HEK293T (cell line): Measurements from ENCODE around the gene KIF9.

Experiments
- CTCF ChIA-PET: fragments of 350-600 bp; formaldehyde crosslinking; extraction: SDS; loops from one replicate; lab custom pipeline; 2021; ENCODE audit warnings: antibody characterized with exemption, inconsistent platforms; lab: Yijun Ruan, JAX
- POLR2A ChIA-PET: fragments of 350-600 bp; formaldehyde crosslinking; extraction: SDS; loops from one replicate; lab custom pipeline; 2020; ENCODE audit warnings: antibody characterized with exemption, inconsistent platforms; lab: Yijun Ruan, JAX
- DNase-seq: peaks from one replicate; pipeline ENCODE4 v3.0.0; 2012; ENCODE audit warnings: mixed read lengths; ENCODE audit errors: extremely low spot score
- ARNT ChIP-seq: fragments of 450-650 bp; IDR thresholded peaks from 2 replicates; pipeline ENCODE4 v1.6.1; 2017; ENCODE audit warnings: mild to moderate bottlenecking
- BHLHE40 ChIP-seq: fragments of 450-650 bp; IDR thresholded peaks from 2 replicates; pipeline ENCODE4 v1.6.1; 2016; ENCODE audit warnings: mild to moderate bottlenecking, moderate library complexity, borderline replicate concordance
- CTBP1 ChIP-seq: fragments of 450-650 bp; IDR thresholded peaks from 2 replicates; pipeline ENCODE4 v1.6.1; 2016; ENCODE audit warnings: borderline replicate concordance
- ELF4 ChIP-seq: fragments of 450-650 bp; IDR thresholded peaks from 2 replicates; pipeline ENCODE4 v1.6.1; 2017; ENCODE audit warnings: antibody characterized with exemption
- FOXA1 ChIP-seq: fragments of 450-650 bp; IDR thresholded peaks from 2 replicates; pipeline ENCODE4 v1.6.1; 2016; ENCODE audit warnings: mild to moderate bottlenecking
- FOXK2 ChIP-seq: fragments of 450-650 bp; IDR thresholded peaks from 2 replicates; pipeline ENCODE4 v1.6.1; 2016; ENCODE audit warnings: mild to moderate bottlenecking
- FOXM1 ChIP-seq: fragments of 450-650 bp; IDR thresholded peaks from 2 replicates; pipeline ENCODE4 v1.6.1; 2017; ENCODE audit warnings: mild to moderate bottlenecking, borderline replicate concordance
- HDGF ChIP-seq: fragments of 450-650 bp; IDR thresholded peaks from 2 replicates; pipeline ENCODE4 v1.6.1; 2017; ENCODE audit warnings: antibody characterized with exemption, borderline replicate concordance
- L3MBTL2 ChIP-seq: fragments of 450-650 bp; conservative IDR thresholded peaks from 2 replicates; pipeline ENCODE4 v1.6.1; 2016; ENCODE audit warnings: mild to moderate bottlenecking
- LEF1 ChIP-seq: fragments of 450-650 bp; IDR thresholded peaks from 2 replicates; pipeline ENCODE4 v1.6.1; 2017; ENCODE audit warnings: mild to moderate bottlenecking, borderline replicate concordance
- NFRKB ChIP-seq: fragments of 450-650 bp; IDR thresholded peaks from 2 replicates; pipeline ENCODE4 v1.6.1; 2016; ENCODE audit warnings: mild to moderate bottlenecking, moderate library complexity
- SP1 ChIP-seq: fragments of 450-650 bp; IDR thresholded peaks from 2 replicates; pipeline ENCODE4 v1.6.1; 2017
- SUZ12 ChIP-seq: fragments of 450-650 bp; IDR thresholded peaks from 2 replicates; pipeline ENCODE4 v1.6.1; 2016; ENCODE audit warnings: mild to moderate bottlenecking
- TARDBP ChIP-seq: fragments of 450-650 bp; IDR thresholded peaks from 2 replicates; pipeline ENCODE4 v1.6.1; 2016
- ZNF384 ChIP-seq: fragments of 450-650 bp; IDR thresholded peaks from 2 replicates; pipeline ENCODE4 v1.6.1; 2016
- TF ChIP-seq, protein P1 (sequence below): fragments of 450-650 bp; IDR thresholded peaks from 2 replicates; pipeline ENCODE4 v1.6.1; 2016

KIF9 gene

DNA sequence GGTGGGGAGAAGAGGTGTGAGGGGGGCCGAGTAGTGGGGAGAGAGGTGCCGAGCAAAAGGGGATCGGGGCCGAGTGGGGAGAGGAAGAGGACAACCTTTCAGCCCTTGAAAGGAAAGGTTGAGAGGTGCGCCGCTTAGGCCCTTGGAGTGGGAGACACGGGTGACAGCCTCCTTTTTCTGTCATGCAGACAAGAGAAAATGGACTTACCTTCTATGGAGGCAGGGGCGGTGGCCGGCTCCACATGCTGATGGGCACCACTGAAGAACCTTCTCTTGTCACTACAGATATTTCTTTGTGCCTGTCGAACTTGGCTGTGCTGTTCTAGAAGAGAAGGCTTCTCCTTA lies 566 bp upstream of the KIF9 start:
- ChIA-PET CTCF (no interaction called here), POLR2A (interaction anchor here (0.9 to 1.0 kb wide), 3 partner anchors 11 to 118 kb away, joined by 3 read pairs; no protein-coding TSS in a partner anchor)
- TF ChIP-seq SP1 (no peak), CTBP1 (no peak), TARDBP (no peak), ZNF384 (no peak), NFRKB (no peak), FOXA1 (no peak), FOXK2 (no peak), LEF1 (no peak), BHLHE40 (no peak), HDGF (no peak), ELF4 (no peak), FOXM1 (no peak), SUZ12 (no peak), ARNT (no peak)
- TF ChIP-seq, protein P1, sequence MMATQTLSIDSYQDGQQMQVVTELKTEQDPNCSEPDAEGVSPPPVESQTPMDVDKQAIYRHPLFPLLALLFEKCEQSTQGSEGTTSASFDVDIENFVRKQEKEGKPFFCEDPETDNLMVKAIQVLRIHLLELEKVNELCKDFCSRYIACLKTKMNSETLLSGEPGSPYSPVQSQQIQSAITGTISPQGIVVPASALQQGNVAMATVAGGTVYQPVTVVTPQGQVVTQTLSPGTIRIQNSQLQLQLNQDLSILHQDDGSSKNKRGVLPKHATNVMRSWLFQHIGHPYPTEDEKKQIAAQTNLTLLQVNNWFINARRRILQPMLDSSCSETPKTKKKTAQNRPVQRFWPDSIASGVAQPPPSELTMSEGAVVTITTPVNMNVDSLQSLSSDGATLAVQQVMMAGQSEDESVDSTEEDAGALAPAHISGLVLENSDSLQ: no peak
- DNase-seq: no peak

DNA sequence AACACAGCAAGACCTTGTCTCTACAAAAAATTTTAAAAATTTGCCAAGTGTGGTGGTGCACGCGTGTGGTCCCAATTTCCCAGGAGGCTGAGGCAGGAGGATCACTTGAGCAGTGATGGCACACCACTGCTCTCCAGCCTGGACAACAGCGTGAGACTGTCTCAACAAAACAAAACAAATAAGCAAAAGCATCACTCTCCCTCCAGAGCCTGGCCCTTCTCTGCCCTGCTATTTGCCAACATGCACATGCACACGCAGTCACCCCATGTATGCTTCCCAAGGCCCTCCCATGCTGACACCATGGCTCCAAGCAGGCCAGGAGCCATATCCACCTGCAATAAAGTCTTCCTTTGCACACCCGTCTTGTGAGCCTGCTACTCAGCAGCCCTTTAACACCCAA lies 2.1 kb downstream of the KIF9 start:
- DNase-seq: no peak
- no peak for TF ChIP-seq LEF1
- TF ChIP-seq L3MBTL2: no peak
- no peak for TF ChIP-seq SUZ12
- no peak for TF ChIP-seq FOXK2
- no peak for TF ChIP-seq FOXA1
- no peak for TF ChIP-seq TARDBP
- no peak for TF ChIP-seq FOXM1
- no peak for TF ChIP-seq ZNF384
- TF ChIP-seq HDGF: no peak
- no peak for TF ChIP-seq SP1
- TF ChIP-seq ARNT: no peak
- TF ChIP-seq NFRKB: no peak
- TF ChIP-seq ELF4: no peak
- TF ChIP-seq, protein P1: no peak
- no peak for TF ChIP-seq CTBP1
- no peak for TF ChIP-seq BHLHE40
- ChIA-PET POLR2A (no interaction called here), CTCF (no interaction called here)

DNA sequence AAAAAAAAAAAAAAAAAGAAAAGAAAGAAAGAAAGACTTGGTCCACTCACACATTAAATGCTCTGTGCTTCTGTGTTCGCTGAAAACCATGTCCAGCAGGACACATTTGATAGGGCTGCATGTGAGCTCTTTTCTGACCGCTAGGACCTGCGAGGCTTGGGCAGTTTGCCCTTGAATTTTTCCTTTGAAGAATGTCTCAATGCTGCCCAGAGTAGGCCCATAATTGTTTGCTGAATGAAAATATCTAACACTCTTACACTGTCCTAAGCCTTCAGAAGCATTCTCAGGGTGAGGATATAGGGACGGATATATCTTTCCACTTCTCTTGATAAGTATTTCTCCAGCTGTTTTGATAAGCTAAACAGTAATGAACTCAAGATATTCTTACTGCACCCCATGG lies 6.0 kb downstream of the KIF9 start:
- ChIA-PET CTCF (no interaction called here), POLR2A (interaction anchor here (1.3 kb wide), 1 partner anchor 104 kb away, joined by 3 read pairs; the partner anchor contains the start of gene PTPN23)
- DNase-seq: no peak
- TF ChIP-seq LEF1 (no peak), FOXK2 (no peak), FOXA1 (no peak), SP1 (no peak), BHLHE40 (no peak), HDGF (no peak), FOXM1 (no peak), ELF4 (no peak), TARDBP (no peak), ARNT (no peak), L3MBTL2 (no peak), ZNF384 (no peak), SUZ12 (no peak), NFRKB (no peak), CTBP1 (no peak)
- TF ChIP-seq, protein P1: no peak

DNA sequence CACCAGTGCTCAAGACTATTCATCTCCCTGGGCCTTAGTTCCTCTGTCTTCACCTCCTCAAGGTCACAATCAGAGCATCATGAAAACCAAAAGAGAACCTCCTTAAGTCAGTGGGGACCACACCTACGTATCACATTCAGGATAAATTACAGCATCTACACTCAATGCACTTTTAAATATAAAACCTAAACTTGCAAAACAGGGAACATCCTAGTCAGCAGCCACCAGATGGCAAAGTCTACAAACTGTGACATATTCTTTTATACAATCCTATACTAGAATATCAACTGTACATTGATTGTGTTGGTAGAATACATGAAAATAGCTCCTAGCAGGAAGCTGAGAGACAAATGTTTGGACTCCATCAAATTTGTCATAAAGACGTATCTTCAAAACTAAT lies 7.9 kb downstream of the KIF9 start:
- TF ChIP-seq HDGF (no peak), TARDBP (no peak), BHLHE40 (no peak), NFRKB (no peak), ARNT (no peak), CTBP1 (no peak), LEF1 (no peak), ZNF384 (no peak), FOXM1 (no peak), ELF4 (no peak)
- TF ChIP-seq, protein P1: no peak
- DNase-seq: no peak
- ChIA-PET POLR2A (no interaction called here), CTCF (no interaction called here)

DNA sequence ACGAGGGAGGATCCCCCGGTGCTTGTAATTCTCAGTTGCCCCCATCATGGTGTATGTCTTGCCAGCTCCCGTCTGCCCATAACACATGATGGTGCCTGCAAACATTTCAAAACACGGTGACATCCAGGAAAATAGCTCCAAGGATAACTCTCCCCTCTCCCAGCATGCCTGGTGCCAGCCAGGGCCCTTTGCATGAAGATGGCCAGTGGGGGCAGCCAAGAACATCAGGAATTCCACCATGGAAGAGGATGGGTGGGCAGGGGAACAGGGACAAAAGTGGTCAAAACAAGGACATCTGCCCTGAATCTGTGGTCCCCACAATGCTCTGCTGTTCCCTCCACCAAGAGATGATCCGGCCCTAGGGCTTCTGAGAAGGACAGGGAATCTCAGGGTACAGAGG lies 9.0 kb downstream of the KIF9 start:
- DNase-seq: no peak
- ChIA-PET POLR2A (no interaction called here), CTCF (no interaction called here)
- TF ChIP-seq LEF1 (no peak), L3MBTL2 (no peak), FOXK2 (no peak), FOXM1 (no peak), HDGF (no peak), SP1 (no peak), ZNF384 (no peak), FOXA1 (no peak), TARDBP (no peak)
- TF ChIP-seq, protein P1: no peak
